ENCODE data around the gene DCTN2. TPM values are rescaled to one million over a fixed set of nuclear protein-coding genes. Genes with fewer than 3 reads are reported as not detected.

The DCTN2 gene
- polyA plus RNA-seq, 2 of the 4 experiments (the other 2 are of a cell fraction) = 169 to 211 TPM

DNA sequence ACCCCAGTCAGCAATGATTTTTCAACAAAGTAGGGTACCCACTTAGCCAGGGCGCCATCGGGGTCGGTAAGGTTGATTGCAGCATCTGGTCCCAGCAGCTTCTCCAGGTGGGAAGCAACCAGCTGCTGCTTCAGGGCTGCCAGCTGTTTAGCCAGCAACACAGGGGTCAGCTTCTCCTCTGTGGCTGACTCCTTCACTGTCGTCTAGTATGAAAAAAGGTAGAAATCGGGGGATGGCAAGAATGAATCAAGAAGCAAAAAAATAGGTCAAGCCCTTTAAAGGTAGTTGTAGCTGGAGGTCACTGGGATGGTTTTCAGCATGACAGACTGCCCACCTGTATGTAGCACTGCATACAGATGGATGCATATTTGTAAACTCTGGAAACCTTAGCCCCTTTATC lies 12.7 kb downstream of the DCTN2 start:
- 89% methylated on average over 5 of the region's 5 CpGs for WGBS (ENCODE audit: missing lambda C conversion rate)
- FAIRE-seq = no peak
- H3K4me1 ChIP-seq = no peaks in the 10 kb centered on the region
- no peak overlapping the region for H3K4me3 ChIP-seq
- no peak overlapping the region for H3K27ac ChIP-seq
- H3K4me2 ChIP-seq = no peak overlapping the region
- no peak for ATAC-seq
- no peak for TF ChIP-seq KDM1A (IDR thresholded peaks at IDR 0.05; ENCODE audit: low read depth)
- no peak for TF ChIP-seq CBX2 (IDR thresholded peaks at IDR 0.05; ENCODE audit: borderline replicate concordance, low read depth)
- TF ChIP-seq SREBF2 (IDR thresholded peaks at IDR 0.05) = no peak
- TF ChIP-seq, protein P1, sequence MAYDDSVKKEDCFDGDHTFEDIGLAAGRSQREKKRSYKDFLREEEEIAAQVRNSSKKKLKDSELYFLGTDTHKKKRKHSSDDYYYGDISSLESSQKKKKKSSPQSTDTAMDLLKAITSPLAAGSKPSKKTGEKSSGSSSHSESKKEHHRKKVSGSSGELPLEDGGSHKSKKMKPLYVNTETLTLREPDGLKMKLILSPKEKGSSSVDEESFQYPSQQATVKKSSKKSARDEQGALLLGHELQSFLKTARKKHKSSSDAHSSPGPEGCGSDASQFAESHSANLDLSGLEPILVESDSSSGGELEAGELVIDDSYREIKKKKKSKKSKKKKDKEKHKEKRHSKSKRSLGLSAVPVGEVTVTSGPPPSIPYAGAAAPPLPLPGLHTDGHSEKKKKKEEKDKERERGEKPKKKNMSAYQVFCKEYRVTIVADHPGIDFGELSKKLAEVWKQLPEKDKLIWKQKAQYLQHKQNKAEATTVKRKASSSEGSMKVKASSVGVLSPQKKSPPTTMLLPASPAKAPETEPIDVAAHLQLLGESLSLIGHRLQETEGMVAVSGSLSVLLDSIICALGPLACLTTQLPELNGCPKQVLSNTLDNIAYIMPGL (CRISPR knock-in tag; IDR thresholded peaks at IDR 0.05; ENCODE audit: borderline replicate concordance) = no peak
- TF ChIP-seq CHD4 (IDR thresholded peaks at IDR 0.05; ENCODE audit: borderline replicate concordance) = no peak
- no peak for TF ChIP-seq RNF2 (IDR thresholded peaks at IDR 0.05; ENCODE audit: borderline replicate concordance, low read depth)
- no peak for TF ChIP-seq POLR2A (IDR thresholded peaks at IDR 0.05; ENCODE audit: low read length)
- TF ChIP-seq GATA3 (IDR thresholded peaks at IDR 0.05; ENCODE audit: borderline replicate concordance) = no peak
- no peak for TF ChIP-seq RFX5 (IDR thresholded peaks at IDR 0.05)
- no peak for TF ChIP-seq SMC3 (IDR thresholded peaks at IDR 0.05)
- TF ChIP-seq, protein P2, sequence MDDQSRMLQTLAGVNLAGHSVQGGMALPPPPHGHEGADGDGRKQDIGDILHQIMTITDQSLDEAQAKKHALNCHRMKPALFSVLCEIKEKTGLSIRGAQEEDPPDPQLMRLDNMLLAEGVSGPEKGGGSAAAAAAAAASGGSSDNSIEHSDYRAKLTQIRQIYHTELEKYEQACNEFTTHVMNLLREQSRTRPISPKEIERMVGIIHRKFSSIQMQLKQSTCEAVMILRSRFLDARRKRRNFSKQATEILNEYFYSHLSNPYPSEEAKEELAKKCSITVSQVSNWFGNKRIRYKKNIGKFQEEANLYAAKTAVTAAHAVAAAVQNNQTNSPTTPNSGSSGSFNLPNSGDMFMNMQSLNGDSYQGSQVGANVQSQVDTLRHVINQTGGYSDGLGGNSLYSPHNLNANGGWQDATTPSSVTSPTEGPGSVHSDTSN (IDR thresholded peaks at IDR 0.05) = no peak
- TF ChIP-seq MAZ (IDR thresholded peaks at IDR 0.05; ENCODE audit: borderline replicate concordance, low read depth, low read length) = no peak
- TF ChIP-seq ZFP36 (IDR thresholded peaks at IDR 0.05; ENCODE audit: borderline replicate concordance, partially characterized antibody) = no peak
- no peak for TF ChIP-seq TP53 (CRISPR knock-in tag; IDR thresholded peaks at IDR 0.05)
- no peak for TF ChIP-seq JUN (IDR thresholded peaks at IDR 0.05)
- TF ChIP-seq MYC (IDR thresholded peaks at IDR 0.05; ENCODE audit: borderline replicate concordance, low read length) = no peak
- ChIA-PET POLR2A (no interaction called here), CTCF (interaction anchor here (0.8 to 1.6 kb wide), 5 partner anchors 10 to 88 kb away, joined by 3 to 6 read pairs (median 3); no protein-coding TSS in a partner anchor)
- no peak for DNase-seq (ENCODE audit: low read depth in 1 of 2, low spot score in 1 of 2)
- H3K9me3 ChIP-seq = no peaks in the 10 kb centered on the region

DNA sequence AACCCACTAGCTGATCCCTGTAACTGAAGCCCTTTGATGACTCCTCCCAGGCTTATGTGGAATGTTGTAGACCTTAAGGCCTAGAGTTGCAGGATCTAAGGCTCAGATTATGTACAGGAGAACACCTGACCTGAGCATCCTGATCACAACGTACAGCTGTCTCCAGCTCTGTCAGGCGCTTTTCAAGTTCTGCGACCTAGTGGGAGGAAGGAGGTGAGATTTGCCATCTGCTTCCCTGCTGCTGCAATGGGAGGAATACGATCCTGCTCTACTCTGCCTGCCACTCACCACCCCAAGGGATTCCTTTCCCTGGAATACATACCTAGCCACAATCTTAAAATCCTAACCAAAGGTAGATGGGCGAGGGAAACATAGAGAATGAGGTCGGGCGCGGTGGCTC lies 13.9 kb downstream of the DCTN2 start:
- DNase-seq (ENCODE audit: low read depth in 1 of 2, low spot score in 1 of 2) = no peak
- Histone ChIP-seq H3K4me1 (no peaks in the 10 kb centered on the region), H3K4me3 (no peak overlapping the region), H3K4me2 (no peak overlapping the region), H3K9me3 (no peaks in the 10 kb centered on the region), H3K27ac (no peak overlapping the region)
- FAIRE-seq = no peak
- ChIA-PET POLR2A (interaction anchor here (1.4 kb wide), 1 partner anchor 10 kb away, joined by 3 read pairs; the partner anchor contains the start of gene MBD6), CTCF (interaction anchor here (1.2 to 2.3 kb wide), 4 partner anchors 9 to 50 kb away, joined by 3 to 8 read pairs (median 4); no protein-coding TSS in a partner anchor)
- no peak for ATAC-seq
- 93% methylated on average over 8 of the region's 8 CpGs for WGBS (ENCODE audit: missing lambda C conversion rate)
- TF ChIP-seq ZFP36 (IDR thresholded peaks at IDR 0.05; ENCODE audit: borderline replicate concordance, partially characterized antibody) = no peak
- TF ChIP-seq CHD4 (IDR thresholded peaks at IDR 0.05; ENCODE audit: borderline replicate concordance) = no peak
- no peak for TF ChIP-seq POLR2AphosphoS2 (conservative IDR thresholded peaks at IDR 0.05; ENCODE audit: low read length)
- TF ChIP-seq, protein P3, sequence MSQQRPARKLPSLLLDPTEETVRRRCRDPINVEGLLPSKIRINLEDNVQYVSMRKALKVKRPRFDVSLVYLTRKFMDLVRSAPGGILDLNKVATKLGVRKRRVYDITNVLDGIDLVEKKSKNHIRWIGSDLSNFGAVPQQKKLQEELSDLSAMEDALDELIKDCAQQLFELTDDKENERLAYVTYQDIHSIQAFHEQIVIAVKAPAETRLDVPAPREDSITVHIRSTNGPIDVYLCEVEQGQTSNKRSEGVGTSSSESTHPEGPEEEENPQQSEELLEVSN (IDR thresholded peaks at IDR 0.05; ENCODE audit: borderline replicate concordance, low read depth) = no peak
- TF ChIP-seq, protein P2 (IDR thresholded peaks at IDR 0.05) = no peak
- TF ChIP-seq NPAS2 (CRISPR knock-in tag; IDR thresholded peaks at IDR 0.05; ENCODE audit: borderline replicate concordance) = no peak
- no peak for TF ChIP-seq KDM1A (IDR thresholded peaks at IDR 0.05; ENCODE audit: low read depth)
- no peak for TF ChIP-seq EHMT2 (IDR thresholded peaks at IDR 0.05; ENCODE audit: low read depth)
- TF ChIP-seq JUNB (IDR thresholded peaks at IDR 0.05) = no peak
- no peak for TF ChIP-seq RARB (CRISPR knock-in tag; IDR thresholded peaks at IDR 0.05)
- no peak for TF ChIP-seq CBX8 (IDR thresholded peaks at IDR 0.05)
- no peak for TF ChIP-seq HOXA7 (CRISPR knock-in tag; IDR thresholded peaks at IDR 0.05)
- TF ChIP-seq CEBPB (IDR thresholded peaks at IDR 0.05) = no peak
- TF ChIP-seq, protein P4, sequence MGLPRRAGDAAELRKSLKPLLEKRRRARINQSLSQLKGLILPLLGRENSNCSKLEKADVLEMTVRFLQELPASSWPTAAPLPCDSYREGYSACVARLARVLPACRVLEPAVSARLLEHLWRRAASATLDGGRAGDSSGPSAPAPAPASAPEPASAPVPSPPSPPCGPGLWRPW (IDR thresholded peaks at IDR 0.05) = no peak
- TF ChIP-seq PHF8 (IDR thresholded peaks at IDR 0.05; ENCODE audit: borderline replicate concordance, low read depth) = no peak

All from A549 (cell line).